HL-60/S4 (cell line): ENCODE measurements around the gene SDK1.

ENCODE experiments used
- in situ Hi-C: fragments of 300-500 bp; cut with MboI; formaldehyde crosslinking; loops from 2 replicates; pipeline ENCODE4 v1.14.3; 2022; ENCODE audit warnings: low sequenced_read_pairs

Gene SDK1

DNA sequence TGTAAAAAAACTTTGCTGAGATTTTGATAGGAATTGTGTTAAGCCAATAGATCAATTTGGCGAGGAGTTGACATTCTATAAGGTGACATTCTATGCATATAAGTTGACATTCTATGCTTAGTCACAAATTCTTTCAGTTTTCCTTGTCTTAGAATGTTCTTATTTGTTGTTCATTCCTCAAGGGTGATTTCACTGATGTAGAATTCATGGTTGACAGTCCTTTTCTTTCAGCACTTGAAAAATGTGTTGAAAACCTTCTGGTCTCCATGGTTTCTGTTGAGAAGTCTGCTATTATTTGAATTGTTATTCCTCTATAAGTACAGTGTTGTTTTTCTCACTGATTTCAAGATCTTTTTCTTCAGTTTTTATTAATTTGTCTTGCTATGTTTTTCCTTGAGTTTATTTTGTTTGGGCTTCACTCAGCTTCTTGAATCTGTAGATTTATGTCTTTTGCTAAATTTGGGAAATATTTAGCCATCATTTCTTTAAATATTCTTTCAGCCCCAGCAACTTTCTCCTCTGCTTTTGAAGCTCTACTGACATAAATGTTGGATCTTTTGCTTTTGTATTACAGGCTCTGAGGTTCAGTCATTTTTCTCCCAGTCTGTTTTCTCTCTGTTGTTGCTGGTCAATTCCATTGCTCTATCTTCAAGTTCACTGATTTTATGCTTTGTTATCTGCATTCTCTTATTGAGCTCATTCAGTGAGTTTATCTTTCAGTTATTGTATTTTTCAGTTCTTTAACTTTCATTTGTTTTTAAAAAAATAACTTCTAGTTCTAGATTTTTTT is 154.9 kb downstream of the SDK1 start:
- in situ Hi-C loops = no loop called here

DNA sequence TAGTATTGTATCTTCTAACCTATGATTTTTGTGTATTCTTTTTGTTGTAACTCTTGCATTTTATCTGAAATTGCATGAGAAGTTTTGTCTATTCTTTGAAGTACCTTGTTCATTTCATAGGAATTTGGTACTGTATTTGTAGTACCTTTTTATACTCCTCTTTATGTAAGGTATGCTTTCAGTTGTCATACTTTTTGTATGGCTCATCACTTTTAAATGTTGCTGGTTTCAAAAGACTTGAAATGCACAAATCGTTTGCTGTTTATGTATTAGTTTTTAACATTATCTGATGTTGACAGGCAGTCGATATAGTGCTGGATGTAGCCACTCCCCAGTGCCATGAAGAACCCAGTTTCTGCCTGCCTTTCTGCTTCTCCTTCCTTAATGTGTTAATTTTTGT is 158.1 kb downstream of the SDK1 start:
- in situ Hi-C loops = no loop called here

DNA sequence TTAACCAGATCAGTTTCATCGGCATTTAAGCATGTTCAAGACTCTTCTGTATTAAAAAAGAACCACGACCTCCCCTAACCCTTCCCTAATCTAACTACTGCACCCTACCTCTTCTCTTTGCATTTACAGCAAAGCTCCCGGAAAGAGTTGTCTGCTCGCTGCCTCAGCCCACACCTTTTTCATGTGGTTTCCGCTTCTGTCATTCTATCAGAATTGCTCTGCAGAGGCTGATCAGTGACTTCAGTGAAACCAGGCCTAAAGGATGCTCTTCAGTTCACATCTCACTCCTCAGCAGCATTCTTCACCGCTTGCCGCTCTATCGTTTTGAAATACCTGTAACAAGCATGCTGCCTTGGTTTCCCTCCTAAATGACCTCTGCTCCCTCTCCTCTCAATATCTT is 160.9 kb downstream of the SDK1 start:
- in situ Hi-C loops = no loop called here

DNA sequence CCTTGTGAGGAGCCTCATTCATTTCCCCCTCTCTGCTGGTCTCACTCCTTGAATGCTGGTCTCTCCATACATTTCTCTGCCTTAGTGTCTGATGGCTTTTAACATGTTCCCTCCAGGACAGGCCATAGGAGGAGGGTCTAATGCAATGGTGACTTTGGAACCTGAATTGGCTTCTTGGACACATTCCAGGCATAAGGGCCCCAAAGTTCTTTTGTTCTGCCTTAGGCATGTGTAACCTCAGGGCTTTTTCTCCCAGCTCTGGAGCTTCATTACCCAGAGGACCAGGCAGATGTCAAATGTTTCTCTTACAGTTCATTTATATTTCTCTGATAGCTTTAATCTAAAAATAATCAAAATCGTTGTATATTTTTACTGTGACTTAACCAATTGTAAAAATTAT is 162.6 kb downstream of the SDK1 start:
- in situ Hi-C loops = no loop called here

DNA sequence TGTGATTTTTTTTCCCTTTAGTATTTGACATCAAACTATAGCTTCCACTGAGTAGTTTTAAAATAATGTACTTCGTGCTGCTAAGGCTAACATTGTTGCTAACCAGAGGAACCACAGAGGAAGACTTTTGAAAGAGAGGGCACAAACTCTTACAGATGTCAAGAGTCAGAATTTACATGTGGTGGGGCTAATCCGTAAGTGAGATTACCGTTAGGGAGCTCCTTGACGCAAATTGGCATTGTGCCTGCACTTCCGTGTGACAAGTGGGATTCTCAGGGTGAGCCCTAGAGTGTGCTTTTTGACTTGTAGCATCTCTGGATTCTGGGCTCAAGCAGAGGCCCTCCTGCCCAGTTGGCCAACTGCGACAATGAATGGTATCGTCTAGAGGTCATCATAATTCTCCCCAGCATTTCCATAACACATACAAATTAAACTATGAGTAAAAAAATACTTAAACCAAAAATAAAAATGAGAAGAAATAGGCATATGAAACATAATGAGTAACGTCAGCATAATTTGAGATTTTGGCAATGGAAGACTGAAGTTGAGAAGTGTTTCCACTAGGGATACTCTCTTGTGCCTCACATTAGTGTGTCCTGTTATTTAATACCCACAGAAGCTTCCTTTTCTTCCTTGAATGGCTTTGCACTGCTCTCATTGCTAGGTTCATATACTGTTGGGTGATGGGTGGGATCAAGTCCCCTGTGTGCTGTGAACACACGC is 164.0 kb downstream of the SDK1 start:
- in situ Hi-C loops = no loop called here

DNA sequence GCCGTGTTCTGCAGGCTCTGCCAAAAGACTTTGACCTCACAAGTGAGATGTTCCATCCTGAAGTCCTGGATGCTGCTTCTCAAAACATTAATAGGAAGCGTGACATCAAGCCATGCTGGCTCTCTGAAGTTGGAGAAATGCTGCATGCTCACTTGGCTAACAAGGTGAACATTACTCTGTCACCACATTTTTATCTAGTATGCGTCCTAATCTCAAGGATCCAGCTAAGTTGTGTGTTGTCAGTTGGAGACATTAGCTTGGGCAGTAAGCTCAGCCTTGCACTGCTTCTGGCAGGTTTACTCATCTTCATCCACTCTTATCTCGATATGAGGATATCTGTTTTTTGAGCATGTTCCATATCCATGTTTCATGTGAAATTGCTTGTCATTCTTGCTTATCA is 165.2 kb downstream of the SDK1 start:
- in situ Hi-C loops = no loop called here

DNA sequence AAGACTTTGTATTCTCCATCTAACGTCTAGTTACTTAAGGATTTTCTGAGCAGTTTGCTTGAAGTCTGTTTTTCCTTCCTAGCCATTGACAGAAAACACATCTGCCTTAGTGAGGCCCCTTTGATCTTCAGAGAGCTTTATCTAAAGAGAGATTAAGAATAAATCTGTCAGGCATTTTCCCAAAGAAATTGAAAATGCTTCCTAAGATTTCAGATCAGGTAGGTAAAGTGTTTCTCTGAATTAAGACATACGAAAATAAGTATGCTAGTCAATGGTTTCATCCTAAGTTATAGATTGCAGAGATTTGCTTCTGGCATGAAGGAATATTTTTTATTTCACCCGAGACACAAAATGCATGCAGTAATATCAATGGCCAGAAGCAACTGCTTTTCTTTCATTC is 168.6 kb downstream of the SDK1 start:
- in situ Hi-C loops = no loop called here

DNA sequence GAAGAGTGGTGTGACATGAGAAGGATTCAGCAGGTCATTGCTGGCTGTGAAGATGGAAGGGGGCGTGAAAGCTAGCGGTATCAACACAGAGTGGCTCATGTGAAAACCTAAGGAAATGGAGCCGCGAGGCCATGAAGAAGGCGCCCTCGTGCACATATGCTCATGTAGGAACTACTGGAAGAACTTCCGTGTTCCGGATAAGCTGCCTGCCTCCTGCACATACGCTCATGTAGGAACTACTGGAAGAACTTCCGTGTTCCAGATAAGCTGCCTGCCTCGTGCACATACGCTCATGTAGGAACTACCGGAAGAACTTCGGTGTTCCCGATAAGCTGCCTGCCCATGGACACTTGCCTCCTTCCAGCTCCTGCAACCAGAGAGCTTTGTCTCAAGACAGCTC is 179.1 kb downstream of the SDK1 start:
- in situ Hi-C loops = no loop called here

DNA sequence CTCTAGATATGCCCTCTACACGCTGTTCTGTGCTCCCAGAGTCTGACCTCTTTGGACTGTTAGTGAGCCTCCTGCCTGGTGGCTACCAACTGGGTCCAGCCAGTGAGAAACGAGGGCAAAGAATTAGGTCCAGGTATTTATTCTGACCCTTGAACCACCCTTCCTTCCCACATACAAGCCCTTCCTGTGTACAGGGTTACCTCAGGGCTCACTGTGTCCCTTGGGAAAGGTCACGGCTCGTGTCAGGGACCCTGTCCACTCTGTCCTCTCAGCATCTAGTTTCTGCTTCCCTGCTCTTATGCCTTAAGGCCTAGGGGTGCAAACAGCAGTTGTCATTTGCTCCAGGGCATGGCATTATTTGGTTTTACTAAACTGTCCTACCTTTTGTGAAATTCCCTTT is 180.4 kb downstream of the SDK1 start:
- in situ Hi-C loops = no loop called here

DNA sequence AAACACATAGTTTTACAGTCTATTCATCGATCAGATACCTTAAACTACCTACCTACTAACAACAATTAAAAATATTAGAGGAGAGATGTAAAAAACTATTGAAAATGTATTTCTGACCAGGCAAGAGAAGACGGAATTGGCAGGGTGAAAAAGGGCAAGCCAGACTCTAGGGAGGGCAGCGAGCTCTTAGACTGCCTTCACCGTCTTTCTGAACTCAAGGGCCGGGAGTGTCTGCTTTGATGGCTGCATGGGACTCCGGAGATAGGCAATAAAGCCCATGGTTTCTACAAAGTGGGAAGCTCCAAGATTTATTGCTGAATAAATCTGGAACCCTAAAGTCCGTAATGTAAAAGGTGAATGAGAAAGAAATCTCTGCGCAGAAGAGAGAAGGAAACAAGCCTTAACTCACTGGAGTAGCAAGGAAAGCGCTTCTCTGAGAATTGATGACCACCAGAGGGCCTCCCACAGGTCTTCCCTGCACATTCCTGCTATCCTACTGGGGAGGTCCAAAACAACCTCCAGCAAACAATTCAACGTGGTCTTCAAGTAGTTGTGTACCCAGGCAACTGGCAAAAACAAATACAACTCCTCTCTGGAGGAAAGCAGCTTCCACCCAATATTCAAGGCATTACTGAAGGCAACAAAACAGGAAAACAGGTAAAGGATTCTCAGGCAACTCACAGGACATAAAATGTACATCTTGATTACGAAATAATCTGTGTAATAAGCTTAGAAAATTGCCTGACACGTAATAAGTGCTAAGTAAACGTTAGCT is 181.3 kb downstream of the SDK1 start:
- in situ Hi-C loops = no loop called here

DNA sequence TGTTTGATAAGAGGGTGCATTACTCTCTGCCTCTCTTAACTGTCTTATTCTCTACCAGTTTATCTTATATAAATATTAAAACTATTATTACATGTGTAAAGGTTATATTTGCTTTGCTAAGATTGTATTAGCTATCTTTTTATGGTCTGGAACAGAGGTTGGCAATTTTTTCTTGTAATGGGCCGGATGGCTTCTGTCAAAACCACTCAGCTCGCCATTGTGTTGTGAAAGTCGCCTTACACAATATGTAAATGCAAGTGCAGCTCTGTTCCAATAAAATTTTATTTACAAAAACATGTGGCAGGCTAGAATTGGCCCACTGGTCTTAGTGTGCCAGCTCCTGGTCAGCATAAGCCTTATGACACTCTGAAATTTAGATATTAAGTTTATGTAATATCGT is 185.8 kb downstream of the SDK1 start:
- in situ Hi-C loops = no loop called here

DNA sequence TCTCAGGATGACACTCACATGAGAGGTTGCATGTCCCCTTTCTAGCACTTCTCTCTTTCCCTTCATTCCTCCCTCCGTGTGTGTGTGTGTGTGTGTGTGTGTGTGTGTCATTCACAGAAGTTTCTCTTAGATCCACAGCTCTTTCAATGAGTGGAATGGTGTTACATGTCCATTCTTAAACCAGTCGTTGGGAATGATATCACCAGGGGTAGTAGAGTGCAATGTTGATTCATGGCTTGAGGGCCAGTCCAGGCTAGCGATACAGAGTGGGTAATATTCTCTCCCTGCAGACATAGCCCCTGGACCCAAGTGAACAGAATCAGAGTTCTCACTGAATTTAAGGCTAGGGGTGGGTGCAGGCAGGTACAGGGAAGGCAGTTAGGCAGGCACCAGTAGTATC is 187.8 kb downstream of the SDK1 start:
- in situ Hi-C loops = no loop called here

DNA sequence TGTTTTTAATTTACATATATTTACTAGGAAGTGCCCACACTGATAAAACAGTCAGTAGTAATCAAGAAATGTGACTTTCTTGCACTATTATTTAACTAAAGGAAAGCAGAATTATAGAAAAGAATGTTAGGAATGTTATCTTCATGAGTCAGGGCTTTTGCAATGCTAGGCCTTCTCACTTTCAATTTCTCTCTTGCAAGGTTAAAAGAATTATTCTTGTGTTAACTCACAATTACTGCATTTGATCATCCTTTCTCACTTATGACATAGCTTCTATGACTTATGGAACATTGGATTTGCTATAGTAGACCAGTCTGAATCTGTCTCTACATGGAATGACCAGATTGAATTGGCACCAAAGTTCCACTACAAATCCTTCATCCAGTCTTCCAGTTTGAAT is 192.4 kb downstream of the SDK1 start:
- in situ Hi-C loops = no loop called here

DNA sequence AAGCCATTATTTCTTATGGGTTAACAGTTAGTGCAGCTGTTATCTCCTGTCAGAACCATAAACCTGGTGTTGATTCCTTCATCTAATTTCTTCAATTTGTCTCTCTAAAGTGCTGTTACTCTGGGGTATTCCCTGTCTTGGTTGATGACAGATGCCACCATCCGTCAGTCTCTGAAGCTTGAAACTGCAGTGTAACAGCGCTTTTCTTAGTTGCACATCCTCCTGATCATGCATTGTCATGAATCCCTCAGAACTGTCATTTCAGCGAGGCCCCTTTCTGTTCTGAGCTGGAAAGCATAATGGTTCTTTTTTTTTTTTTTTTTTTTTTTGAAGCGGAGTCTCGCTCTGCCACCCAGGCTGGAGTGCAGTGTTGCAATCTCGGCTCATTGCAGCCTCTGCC is 193.9 kb downstream of the SDK1 start:
- in situ Hi-C loops = no loop called here

DNA sequence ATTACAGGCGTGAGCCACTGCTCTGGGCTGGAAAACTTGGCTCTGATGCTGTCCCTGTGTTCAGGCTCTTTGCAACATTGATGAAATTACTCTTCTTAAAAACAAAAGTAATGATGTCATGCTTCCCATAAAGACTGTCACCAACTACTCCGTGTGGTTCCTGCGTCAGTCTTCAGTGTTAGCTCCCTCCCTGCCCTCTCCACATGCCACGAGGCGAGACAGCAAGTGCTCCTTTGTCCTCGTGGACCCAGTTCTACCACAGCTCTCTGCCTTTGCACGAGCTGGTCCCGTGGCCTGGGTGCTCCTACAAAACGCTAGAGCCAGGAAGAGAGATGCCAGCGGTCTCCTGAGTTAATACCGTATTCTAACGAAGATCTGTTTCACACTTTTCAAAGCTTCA is 194.5 kb downstream of the SDK1 start:
- in situ Hi-C loops = no loop called here

DNA sequence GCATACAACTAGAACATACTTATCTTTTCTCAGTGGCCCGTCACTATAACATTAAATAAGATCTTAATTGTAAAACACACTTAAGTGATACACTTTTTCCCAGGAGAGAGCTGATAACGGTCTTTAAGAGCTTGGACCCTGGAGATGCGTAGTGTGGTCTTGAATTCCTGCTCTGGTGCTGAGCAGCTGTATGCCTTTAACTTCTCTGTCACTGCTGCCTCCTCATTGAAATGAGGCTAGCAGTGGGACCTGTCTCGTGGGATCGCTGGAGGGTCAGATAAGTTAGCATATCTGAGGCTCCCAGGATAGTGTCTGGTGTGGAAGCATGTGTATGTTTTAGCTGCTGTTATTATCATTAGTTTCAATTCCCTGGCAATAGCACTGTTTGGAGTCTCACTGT is 194.9 kb downstream of the SDK1 start:
- in situ Hi-C loops = no loop called here

DNA sequence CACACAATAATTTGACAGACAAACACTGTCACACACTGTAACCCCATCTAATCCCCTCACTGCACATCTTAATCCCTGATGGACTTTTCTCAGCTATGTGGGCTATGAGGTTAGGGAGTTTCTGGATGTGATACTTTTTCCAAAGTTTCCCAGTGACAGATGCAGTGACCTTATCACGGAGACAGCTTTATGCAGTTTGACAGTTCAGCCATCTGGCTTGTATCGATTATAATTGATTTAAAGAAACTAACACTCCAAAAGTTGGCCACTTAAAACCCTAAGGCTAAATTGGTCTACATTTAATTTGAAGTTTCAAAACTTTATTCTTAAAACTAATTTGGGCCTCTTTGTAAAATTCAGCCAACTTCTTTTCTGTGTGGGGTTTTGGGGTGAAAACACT is 196.7 kb downstream of the SDK1 start:
- in situ Hi-C loops = no loop called here

DNA sequence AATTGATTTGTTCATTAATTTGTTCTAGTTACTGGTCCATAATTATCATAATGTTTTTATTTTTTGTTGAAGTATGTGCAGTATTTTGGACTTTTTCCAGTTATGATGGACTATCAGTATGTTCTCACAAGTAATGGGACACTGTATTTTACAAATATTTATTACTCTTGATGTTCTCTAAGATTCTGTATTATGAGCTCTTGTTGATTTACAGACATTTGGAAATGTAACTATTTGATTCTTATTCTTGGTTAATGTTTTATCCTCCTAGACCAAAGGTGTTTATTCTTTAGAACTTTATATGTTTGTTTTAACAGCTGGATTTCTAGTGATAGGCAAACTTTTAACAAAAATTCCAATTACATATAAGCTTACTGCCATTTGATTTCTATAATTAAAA is 200.6 kb downstream of the SDK1 start:
- in situ Hi-C loops = no loop called here

DNA sequence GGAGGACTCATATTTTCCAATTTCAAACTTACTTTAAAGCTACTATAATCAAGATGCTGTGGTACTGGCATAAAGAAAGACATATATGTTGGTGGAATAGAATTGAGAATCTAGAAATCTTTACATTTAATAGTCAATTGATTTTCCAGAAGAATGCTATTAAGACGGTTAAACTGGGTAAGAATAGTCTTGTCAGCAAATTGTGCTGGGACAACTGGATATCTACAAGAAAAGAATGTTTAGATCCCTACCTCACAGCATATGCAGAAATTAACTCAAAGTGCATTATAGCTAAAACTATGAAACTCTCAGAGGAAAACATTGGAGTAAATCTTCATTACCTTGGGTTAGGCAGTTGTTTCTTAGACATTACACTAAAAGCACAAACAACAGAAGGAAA is 203.3 kb downstream of the SDK1 start:
- in situ Hi-C loops = no loop called here

DNA sequence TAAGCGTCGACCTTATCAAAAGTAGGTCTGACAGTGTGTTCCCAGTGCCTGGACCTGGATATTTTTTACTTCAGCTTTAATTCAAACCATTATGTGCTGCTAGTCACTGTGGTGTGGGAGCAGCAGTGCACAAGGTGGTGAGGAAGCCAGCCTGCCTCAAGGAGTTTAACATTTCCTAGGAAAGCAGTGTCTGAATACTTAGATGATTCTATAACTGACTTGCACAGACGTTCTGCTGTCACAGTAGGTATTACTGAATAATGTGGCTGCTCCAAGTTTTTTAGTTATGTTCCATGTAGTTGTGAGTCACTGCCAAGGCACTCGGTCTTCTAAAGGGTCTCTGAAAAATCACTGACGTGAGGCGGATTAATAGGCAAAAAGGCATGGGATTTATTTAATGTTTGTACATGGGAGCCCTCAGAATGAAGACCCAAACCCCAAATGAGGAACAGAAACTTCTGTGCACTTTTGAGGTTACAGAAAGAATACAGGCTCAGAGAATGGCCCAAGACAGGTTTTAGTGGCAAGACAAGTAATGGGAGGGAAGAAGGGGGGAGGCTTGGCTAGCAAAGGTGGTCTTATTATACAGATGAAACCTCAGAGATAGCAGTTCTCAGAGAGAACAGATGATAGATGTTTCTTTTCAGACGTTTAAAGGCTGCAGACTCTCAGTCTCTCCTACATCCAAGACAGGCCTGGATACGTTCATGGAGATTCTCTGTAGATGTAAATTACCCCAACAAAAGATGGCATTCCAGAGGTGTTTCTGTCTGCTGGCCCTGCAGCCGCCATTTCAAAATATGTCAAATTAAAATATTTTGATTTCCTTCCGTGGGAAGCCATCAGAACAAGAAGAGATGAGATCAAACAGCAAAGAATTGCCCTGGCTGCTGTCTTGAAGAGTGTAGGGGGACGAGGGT is 209.3 kb downstream of the SDK1 start:
- in situ Hi-C loops = no loop called here

DNA sequence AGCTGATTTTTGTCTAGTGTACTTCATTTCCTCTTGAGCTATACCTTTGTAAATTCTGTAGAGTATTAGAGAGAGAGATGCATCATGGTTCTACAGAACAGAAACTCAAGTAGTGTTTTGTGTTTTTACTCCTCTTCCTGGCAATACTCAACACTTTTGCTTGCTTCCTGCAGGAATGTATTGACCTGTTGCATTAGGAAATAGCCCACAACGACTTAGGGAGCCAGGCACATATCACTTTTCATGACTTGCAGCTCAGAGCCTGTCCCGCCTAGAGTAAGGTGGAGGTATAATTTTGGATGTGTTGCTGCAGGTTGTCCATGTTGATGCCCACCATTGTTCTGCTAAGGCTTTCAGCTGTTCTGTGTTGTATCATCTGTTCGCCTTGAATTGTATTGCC is 216.3 kb downstream of the SDK1 start:
- in situ Hi-C loops = no loop called here
